HG03432 (cell line): ENCODE results near the gene SAMD11.
"Not testable (repeated sequence)": the region's sequence is repeated elsewhere in the genome, so short reads cannot be mapped to it uniquely, and the experiment has no call there.

Source experiments
- ATAC-seq: cut with Tn5 transposase; IDR thresholded peaks from one replicate; pipeline ENCODE4 v1.9.1; 2021; ENCODE audit warnings: mild to moderate bottlenecking, moderate library complexity; ENCODE audit not compliant: unreplicated experiment

The SAMD11 gene

DNA sequence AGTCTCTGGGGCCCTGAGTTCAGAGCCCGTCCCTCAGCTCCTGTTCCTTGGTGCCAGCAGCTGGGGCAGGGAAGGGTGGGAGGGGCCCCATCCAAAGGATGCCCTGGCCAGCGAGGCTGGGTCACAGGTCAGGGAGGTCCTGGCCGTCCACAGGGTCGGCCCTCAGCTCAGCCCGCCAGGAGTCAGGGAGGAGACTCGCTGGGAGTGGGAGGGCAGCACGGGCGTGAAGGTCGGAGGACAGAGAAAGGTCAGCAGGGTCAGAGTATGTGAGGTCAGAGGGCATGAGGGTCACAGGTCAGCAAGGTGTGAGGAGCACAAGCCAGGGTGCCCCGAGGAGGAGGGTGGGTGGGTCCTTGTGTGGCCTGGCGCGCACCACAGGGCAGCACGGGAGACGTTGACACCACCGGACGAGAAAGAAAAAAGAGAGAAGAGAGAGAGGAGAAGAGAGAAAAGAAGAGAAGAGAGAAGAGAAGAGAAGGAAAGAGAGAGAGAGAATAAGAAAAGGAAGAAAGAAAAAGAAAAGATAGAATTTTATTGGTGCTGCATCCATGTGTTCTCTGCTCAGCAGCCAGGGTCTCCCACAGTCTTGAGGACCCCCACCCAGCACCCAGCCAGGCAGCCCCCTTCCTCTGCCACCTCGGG is 51.1 kb downstream of the SAMD11 start:
- ATAC-seq = no peak

DNA sequence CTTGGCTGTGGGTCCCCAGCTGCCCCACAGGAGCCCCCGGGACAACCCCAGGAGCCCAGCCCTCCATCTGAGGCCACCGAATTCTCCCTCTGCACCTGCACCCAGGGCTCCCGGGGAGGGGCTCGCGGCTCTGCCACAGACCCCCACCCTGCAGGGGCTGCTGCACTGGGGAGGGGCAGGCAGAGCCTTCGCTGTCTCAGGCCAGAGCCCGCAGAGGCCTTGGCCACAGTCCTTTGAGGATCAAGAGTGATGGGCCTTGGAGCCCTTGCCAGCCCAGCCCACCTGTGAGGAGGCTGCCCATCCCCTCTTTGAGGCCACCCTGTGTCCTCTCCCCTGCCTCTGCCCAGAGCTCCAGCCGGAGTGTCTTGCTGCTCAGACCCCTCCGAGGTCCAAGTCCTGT is 51.6 kb downstream of the SAMD11 start:
- no peak for ATAC-seq

DNA sequence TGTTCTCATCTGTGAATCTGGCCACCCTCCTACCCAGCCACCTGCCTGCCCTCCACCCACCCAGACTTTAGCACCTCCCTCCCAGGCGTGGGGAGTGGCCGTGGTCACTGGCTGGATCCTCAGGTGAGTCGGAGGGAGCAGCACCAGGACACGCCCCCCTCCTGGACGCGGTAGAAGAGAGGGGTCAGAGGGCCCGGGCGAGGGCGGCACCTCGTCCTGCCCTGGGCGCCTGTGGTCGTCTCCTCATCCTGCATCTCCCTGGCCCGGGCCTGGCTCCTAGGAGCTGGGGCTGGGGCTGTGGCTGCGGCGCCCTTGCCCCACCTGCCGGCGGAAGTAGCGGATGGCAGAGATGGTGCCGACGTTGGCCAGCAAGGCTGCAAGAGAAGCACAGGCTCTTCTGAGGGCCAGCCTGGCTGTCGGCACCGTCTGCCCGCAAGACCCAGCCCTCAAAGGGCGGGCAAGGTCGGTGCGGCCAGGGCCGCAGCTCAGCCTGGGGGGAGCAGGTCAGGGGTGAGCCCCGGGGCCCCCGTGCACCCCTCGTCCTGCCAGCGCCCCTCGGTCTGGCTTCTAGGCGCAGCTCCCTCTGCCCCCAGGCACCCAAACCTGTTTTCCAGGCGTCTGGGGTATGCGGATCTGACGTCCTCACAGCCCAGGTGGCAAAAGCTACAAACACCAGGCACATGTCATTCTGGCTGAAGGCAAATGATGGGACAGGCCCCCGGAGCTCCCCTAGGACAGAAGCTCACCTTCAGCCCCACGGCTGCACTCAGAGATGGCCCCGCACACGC is 52.4 kb downstream of the SAMD11 start:
- no peak for ATAC-seq

DNA sequence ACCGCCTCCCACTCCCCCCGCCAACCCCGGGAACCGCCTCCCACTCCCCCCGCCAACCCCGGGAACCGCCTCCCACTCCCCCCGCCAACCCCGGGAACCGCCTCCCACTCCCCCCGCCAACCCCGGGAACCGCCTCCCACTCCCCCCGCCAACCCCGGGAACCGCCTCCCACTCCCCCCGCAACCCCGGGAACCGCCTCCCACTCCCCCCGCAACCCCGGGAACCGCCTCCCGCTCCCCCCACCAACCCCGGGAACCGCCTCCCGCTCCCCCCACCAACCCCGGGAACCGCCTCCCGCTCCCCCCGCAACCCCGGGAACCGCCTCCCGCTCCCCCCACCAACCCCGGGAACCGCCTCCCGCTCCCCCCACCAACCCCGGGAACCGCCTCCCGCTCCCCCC is 53.1 kb downstream of the SAMD11 start:
- not testable (repeated sequence) for ATAC-seq

DNA sequence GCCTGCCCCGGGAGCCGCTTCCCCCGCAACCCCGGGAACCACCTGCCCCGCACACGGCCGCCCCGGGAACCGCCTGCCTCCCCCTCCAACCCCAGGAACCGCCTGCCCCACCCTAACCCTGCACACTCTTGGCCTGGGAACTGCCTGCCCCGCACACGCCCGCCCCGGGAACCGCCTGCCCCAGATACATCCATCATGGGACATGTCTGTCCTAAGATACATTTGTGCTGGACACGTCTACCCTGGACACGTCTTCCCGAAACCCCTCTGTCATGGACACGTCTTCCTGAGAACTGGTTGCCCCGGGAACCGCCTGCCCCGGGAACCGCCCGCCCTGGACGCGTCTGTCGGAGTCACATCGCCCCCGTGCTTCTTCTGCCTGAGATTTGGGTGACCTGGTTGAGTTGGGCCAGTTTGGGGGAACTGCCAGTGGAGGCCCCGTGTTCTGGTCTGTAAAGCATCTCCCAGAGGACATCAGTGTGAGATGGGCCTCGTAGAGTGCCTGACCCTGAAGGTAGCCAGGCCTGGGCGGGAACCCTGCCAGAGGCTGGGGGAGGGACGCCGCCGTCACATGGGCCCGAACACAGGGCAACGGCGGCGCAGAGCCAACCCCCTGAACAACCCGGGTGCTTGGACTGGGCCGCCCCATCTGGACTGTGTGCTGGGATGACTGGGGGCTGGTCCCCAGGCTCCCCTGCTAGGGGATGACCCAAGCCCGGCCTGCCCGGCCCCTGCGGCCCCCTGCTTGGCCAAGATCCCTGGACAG is 54.5 kb downstream of the SAMD11 start:
- ATAC-seq = no peak

DNA sequence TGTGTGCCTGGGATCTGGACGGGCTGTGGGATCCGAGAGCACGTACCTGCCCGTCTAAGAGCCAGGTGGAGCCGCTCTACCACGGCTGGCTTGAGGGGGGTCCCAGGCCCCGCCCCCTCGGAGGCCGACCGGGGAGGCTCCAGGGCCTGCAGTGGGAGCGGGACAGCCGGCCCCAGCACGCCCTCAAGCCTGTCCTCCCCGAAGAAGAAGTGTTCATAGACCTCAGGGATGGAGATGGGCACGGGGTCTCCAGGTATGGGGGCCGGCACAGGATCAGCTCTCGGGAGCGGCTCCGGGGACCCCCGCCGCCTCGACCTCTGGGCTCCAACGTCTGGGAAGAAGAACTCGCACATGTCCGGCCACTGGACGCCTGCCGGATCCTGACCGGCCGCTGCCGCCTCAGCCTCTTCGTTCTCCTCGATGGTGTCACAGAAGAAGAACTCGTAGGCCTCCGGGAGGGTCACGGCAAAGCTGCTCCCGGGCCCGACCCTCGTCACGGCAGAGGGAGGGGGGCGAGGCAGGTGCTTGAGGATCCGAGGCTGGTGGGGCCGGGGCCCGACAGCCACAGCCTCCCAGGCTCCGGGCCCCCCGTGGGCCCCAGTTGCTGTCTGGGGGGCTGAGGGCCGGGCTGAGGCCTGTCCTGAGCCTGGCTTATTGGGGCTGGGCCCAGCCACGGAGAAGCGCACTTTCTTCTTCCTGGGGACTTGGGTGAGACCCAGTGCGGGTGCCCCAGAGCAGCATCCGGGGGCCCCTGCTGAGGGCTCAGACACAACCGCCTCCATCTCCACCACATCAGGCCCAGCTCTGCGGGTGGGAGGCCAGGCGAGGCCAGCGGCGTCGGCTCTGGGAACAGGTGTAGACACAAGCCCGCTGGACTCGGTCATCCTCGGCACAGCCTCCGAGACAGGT is 55.4 kb downstream of the SAMD11 start:
- no peak for ATAC-seq

DNA sequence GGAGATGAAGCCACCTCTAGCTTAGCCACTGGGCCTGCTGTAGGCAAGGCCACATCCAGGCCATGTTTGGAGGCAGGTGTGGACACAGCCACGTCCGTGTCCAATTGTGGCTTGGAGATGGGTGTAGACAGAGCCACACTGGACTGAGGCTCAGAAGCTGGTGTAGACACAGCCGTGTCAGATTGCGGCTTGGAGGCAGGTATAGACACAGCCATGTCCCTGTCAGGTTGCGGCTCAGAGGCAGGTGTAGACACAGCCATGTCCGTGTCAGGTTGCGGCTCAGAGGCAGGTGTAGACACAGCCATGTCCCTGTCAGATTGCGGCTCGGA is 56.0 kb downstream of the SAMD11 start:
- no peak for ATAC-seq

DNA sequence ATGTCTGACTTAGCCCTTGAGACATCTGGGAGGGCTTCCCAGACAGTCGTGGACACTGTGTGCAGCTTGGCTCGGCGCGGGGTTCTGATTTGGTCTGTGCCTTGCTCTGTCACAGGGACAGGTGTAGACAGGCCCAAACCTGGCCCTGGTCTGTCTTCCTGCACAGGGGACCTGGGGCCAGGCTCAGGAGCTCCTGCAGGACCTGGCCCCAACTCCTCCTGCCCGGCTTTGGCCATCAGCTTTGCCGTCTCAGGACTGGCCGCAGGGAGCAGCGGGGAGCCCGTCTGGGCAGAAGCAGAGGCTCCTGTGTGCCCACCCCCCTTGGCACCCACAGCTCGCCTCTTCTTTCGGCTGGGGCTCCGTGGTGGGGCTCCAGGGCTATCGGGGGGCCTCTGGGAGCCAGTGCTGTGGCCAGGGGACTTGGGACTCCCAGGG is 56.4 kb downstream of the SAMD11 start:
- no peak for ATAC-seq

DNA sequence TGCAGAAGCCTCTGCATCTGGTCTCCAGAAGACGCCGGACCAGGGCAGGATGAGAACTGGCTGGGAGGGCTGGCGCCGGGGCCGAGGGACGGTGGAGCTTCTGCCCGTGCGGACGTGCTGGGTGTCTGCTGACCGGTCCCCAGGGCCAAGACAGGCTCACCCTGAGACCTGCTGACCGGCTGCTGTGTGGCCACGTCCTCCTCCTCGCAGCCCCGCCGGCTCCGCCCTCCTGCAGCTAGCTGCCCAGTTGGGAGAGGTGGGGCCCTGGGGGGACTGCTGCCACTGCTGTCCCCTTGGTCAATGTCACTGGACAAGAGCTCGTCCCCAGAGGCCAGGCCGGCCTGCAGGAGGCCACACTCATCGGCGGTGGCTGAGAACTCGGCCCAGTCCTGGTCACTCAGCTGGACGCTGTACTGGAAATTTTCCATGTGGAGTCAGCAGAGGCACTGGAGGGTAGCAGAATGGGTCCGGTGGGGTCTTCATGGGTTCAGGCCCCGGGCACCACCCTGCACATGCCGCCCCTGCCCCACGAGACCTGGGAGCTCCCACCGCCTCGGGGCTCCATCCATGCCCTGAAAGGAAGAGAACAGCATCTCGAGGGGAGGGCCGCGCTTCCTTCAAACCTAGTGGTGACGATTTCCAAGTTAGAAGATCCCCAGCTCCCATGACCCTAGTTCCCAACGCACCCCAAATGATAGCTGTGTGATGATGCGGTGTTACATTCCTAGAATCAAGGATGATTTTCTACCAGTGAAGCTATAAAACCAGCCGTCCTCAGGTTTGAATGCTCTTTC is 57.1 kb downstream of the SAMD11 start:
- ATAC-seq = no peak

DNA sequence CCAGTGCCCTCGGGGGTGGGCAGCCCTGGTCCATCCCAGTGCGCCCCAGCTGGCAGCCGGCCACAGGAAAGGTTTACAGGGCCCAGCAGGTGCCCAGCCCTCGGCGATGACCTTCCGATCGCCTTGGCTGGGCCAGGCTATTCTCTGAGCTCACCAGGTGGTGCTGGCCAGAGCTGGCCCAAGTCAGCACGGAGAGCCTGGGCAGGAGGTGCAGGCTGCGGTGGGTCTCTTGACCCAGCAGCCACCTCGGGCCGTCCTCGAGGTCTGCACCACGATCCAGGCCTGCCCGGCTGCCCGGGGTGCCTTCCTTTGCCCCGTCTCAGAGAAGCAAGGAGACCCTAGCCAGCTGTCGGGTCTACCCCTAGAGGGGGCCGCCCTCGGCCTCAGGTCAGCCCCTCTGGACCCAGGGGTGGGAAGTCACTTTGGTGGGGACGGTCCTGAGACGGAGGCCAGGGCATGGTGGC is 57.8 kb downstream of the SAMD11 start:
- ATAC-seq = no peak

DNA sequence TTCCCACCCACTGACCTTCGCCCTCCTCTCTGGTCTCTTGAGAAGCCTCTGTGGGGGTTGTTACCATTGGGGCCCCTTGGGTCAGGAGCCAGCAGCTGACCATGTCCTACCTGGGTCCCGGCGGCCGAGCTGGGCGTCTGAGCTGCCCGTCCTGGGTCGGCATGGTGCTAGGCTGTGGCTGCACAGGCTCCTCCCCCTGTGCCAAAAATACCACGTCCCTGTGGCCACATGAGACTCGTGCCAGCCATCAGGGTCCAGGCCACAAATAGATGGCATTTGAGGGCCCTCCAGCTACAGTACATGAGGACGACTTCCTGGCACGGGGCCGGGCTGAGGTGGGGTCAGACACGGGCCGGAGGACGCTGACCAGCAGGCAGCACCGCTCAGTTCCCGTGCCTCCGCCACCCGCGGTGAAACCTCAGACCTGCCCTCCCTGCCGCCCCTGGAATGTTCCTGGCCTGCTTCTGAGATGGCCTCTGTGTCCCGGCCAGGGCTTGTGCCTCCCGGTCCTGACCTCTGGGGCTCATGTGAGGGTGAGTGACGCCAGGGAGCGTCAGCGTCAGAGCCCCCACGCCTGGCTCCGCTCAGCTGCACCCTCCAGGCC is 58.3 kb downstream of the SAMD11 start, which contains the start of gene PERM1:
Gene PERM1, minus strand, starts transcription at position 139 of the 604 bp plus-strand sequence. CDS start 1,064 bp downstream, outside the sequence.
- ATAC-seq = no peak

DNA sequence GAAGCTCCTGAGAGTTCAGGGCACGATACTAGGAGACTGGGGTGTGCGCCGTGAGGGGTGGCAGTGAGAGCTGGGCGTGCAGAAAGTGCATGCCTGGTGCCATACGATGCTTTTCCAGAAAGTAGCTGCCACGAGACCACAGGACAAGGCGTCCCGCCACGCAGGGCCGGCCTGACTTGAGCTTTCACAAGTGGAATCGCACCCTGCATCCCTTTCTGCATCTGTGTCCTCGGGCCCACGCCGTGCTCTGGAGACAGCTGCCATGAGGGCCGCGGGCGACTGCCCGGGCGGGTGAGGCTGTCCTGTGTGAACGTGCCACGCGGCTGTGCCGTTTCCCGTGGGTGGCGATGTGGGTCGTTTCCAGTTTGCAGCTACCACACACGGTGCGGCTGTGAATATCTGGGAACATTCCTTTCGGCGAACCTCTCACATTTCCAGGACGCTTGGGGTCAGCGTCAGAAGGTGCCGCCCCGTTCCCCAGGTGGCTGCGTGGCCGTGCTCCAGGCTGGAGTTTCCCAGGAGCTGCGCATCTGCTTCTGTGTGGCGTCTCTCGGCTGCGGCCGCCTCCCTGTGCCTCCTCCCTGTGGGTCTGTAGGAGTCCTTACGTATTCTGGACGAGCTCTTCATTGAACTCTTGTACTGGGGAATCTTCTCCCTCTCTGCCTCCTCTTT is 59.2 kb downstream of the SAMD11 start:
- ATAC-seq = no peak

DNA sequence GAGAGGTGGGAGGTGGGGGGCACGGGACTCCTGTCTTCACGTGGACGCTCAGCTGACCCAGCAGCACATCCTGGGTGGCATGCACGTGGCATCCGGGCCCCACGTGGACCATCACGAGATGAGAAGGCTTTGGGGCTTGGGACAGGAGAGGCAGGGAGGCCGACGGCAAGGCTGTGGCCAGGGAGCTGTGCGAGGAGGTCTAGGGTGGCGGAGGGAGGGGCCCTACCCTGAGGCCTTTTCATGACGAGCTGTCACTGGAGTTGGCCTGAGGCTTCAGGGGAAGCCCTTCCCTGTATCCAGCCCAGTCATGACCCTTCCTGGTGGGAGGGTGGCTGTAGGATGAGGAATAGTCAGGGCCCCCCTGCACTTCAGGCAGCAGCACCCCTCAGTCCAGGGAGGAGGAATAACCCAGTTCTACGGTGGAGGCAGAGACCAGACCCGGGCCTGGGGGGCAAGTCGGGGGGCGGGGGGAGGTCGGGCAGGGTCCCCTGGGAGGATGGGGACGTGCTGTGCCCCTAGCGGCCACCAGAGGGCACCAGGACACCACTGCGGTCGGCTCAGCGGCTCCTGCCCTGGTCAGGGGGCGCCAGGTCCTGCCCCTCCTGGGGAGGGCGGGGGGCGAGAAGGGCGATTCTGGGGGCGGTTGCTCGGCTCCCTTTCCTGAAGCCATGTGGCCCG is 60.2 kb downstream of the SAMD11 start:
- ATAC-seq = no peak

DNA sequence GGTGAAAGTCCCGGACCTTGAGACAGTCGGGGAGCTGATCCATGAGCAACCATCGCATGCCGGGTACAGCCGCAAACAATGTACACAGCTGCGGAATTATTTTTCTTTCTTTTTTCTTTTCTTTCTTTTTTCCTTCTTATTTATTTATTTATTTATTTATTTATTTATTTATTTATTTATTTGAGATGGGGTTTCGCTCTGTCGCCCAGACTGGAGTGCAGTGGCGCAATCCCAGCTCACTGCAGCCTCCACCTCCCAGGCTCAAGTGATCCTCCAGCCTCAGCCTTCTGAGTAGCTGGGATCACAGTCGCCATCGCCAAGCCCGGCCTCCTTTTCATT is 60.7 kb downstream of the SAMD11 start:
- ATAC-seq = no peak

DNA sequence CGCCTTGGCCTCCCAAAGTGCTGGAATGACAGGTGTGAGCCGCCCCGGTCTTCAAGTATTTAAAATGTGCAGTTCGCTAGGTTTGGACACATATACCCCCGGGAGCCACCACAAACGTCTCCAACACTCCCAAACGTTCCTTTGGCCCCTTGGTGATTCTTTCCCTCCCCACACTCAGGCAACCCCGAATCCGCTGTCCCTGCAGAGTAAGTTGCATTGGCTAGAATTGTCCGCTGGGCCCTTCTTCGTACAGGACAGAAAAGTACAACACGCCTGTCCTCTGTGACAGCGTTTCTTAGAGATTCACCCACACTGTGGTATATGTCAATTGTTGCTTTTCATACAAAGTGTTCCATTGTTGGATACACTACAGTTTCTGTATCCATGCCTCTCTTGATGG is 61.4 kb downstream of the SAMD11 start:
- no peak for ATAC-seq

DNA sequence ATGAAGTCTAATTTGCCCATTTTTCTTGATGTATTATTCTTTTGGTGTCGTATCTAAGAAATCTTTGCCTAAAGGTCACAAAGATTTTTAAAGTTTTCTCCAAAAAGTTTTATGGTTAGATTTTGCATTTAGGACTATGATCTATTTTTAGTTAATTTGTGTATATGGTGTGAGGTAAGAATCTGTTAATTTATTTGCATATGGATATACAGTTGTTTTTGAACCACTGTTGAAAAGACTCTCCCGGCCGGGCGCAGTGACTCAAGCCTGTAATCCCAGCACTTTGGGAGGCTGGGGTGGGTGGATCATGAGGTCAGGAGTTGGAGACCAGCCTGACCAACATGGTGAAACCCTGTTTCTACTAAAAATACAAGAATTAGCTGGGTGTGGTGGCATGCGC is 64.3 kb downstream of the SAMD11 start:
- ATAC-seq = not testable (repeated sequence)

DNA sequence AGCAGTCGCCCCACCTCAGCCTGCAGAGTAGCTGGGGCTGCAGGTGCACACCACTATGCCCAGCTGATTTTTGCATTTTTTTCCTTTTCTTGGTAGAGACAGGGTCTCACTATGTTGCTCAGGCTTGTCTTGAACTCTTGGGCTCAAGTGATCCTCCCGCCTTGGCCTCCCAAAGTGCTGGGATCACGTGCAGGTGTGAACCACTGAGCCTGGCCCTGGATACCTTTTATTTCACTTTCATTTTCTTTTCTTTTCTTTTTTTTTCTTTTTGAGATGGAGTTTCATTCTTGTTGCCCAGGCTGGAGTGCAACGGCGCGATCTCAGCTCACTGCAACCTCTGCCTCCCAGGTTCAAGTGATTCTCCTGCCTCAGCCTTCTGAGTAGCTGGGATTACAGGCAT is 67.6 kb downstream of the SAMD11 start:
- ATAC-seq = not testable (repeated sequence)

DNA sequence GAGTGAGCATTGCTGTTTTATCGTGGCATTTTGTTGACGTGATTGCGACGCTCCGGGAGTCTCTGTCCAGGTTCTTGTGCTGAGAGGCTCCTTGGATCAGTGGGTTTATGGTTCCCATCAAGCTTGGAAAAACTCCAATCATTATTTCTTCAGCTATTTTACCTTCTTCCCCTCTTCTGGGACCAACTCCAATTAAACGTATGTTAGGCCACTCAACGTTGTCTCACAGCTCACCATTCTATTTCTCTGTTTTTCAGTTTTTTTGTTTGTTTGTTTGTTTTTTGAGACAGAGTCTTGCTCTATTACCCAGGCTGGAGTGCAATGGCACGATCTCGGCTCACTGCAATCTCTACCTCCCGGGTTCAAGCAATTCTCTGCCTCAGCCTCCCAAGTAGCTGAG is 68.2 kb downstream of the SAMD11 start:
- no peak for ATAC-seq
